Mesenchymal stem cell (in vitro differentiated cells and primary cell): ENCODE measurements around the gene VWA2.

ENCODE experiments used
- DNase-seq: peaks from one replicate; pipeline ENCODE4 v3.0.0-alpha.2; 2013
- H2AFZ ChIP-seq: one replicate; pipeline ENCODE4 v1.6.1; 2013; ENCODE audit warnings: low read depth, mild to moderate bottlenecking, control low read depth, inconsistent platforms, low read length, moderate library complexity
- H2AK5ac ChIP-seq: 2 replicates; pipeline ENCODE4 v1.6.1; 2013; ENCODE audit warnings: low read length, moderate library complexity, mild to moderate bottlenecking, inconsistent platforms; ENCODE audit not compliant: severe bottlenecking
- H2BK120ac ChIP-seq: one replicate; pipeline ENCODE4 v1.6.1; 2013; ENCODE audit warnings: low read depth, mild to moderate bottlenecking, inconsistent platforms, low read length, moderate library complexity
- H2BK12ac ChIP-seq, 2 experiments: one replicate each; pipeline ENCODE4 v1.6.1; 2013; ENCODE audit warnings: inconsistent platforms in 2 of 2, low read length in 2 of 2, mild to moderate bottlenecking in 2 of 2, moderate library complexity in 2 of 2, control low read depth in 1 of 2
- H2BK15ac ChIP-seq: one replicate; pipeline ENCODE4 v1.6.1; 2013; ENCODE audit warnings: mild to moderate bottlenecking, low read depth, inconsistent platforms; ENCODE audit not compliant: poor library complexity, severe bottlenecking
- H2BK5ac ChIP-seq: 2 replicates; pipeline ENCODE4 v1.6.1; 2013; ENCODE audit warnings: low read depth, mild to moderate bottlenecking, low read length, control low read depth, inconsistent platforms; ENCODE audit not compliant: poor library complexity, severe bottlenecking
- H3K14ac ChIP-seq, 2 experiments: one replicate each; pipeline ENCODE4 v1.6.1; 2013; ENCODE audit warnings: inconsistent platforms in 2 of 2, low read length in 2 of 2, control low read depth in 1 of 2, mild to moderate bottlenecking in 1 of 2, moderate library complexity in 1 of 2
- H3K18ac ChIP-seq, 2 experiments: one replicate each; pipeline ENCODE4 v1.6.1; 2013; ENCODE audit warnings: inconsistent platforms in 2 of 2, low read length in 2 of 2, control low read depth in 1 of 2, low read depth in 1 of 2, mild to moderate bottlenecking in 1 of 2
- H3K23ac ChIP-seq, 2 experiments: one replicate each; pipeline ENCODE4 v1.6.1; 2013; ENCODE audit warnings: inconsistent platforms in 2 of 2, low read length in 2 of 2, mild to moderate bottlenecking in 2 of 2, moderate library complexity in 2 of 2, control low read depth in 1 of 2
- H3K27ac ChIP-seq: 2 replicates; pipeline ENCODE4 v1.5.1; 2013; ENCODE audit warnings: mild to moderate bottlenecking, moderate library complexity, low read length, control low read depth, inconsistent platforms; ENCODE audit not compliant: poor library complexity, severe bottlenecking
- H3K27me3 ChIP-seq, 2 experiments: 2 replicates each; pipeline versions ENCODE4 v1.6.1 to v1.7.0; 2013; ENCODE audit warnings: low read length in 2 of 2, mild to moderate bottlenecking in 2 of 2, moderate library complexity in 2 of 2, control low read depth in 1 of 2, inconsistent platforms in 1 of 2; ENCODE audit not compliant: control insufficient read depth in 1 of 2, insufficient read depth in 1 of 2
- H3K36me3 ChIP-seq, 2 experiments: 2 replicates each; pipeline versions ENCODE4 v1.6.1 to v1.7.0; 2013; ENCODE audit warnings: low read length in 2 of 2, control low read depth in 1 of 2, inconsistent platforms in 1 of 2, low read depth in 1 of 2, mild to moderate bottlenecking in 1 of 2; ENCODE audit not compliant: insufficient read depth in 2 of 2, control insufficient read depth in 1 of 2
- H3K4ac ChIP-seq, 2 experiments: one replicate each; pipeline ENCODE4 v1.6.1; 2013; ENCODE audit warnings: inconsistent platforms in 2 of 2, low read length in 2 of 2, mild to moderate bottlenecking in 2 of 2, moderate library complexity in 2 of 2, control low read depth in 1 of 2, low read depth in 1 of 2
- H3K4me1 ChIP-seq: 2 replicates; pipeline ENCODE4 v1.6.1; 2013; ENCODE audit warnings: low read depth, low read length, control low read depth; ENCODE audit not compliant: control insufficient read depth, insufficient read depth
- H3K4me2 ChIP-seq: 2 replicates; pipeline ENCODE4 v1.6.1; 2013; ENCODE audit warnings: low read length, mild to moderate bottlenecking, inconsistent platforms; ENCODE audit not compliant: poor library complexity, severe bottlenecking
- H3K4me3 ChIP-seq, 2 experiments: 2 replicates each; pipeline versions ENCODE4 v1.5.1 to v1.7.0; 2013; ENCODE audit warnings: low read length in 2 of 2, mild to moderate bottlenecking in 2 of 2, control low read depth in 1 of 2, low read depth in 1 of 2; ENCODE audit not compliant: insufficient read depth in 1 of 2
- H3K79me1 ChIP-seq: replicated peaks from 2 replicates; pipeline ENCODE4 v1.6.1; 2013; ENCODE audit warnings: mild to moderate bottlenecking, control low read depth, low read length, inconsistent platforms; ENCODE audit not compliant: poor library complexity, severe bottlenecking
- H3K9ac ChIP-seq: 2 replicates; pipeline ENCODE4 v1.7.0; 2013; ENCODE audit warnings: mild to moderate bottlenecking, low read length, moderate library complexity
- H3K9me3 ChIP-seq: 2 replicates; pipeline ENCODE4 v1.7.0; 2013; ENCODE audit warnings: mild to moderate bottlenecking, low read length; ENCODE audit not compliant: control insufficient read depth
- H4K8ac ChIP-seq: one replicate; pipeline ENCODE4 v1.6.1; 2013; ENCODE audit warnings: inconsistent platforms, mild to moderate bottlenecking, low read length, moderate library complexity
- H4K91ac ChIP-seq: one replicate; pipeline ENCODE4 v1.6.1; 2013; ENCODE audit warnings: mild to moderate bottlenecking, low read length, inconsistent platforms
- WGBS: methylation state at CpG from one replicate; pipeline ENCODE4 v1.1.7; 2013; ENCODE audit warnings: mixed read lengths; 5-methylcytosine and 5-hydroxymethylcytosine counted together

VWA2 gene

DNA sequence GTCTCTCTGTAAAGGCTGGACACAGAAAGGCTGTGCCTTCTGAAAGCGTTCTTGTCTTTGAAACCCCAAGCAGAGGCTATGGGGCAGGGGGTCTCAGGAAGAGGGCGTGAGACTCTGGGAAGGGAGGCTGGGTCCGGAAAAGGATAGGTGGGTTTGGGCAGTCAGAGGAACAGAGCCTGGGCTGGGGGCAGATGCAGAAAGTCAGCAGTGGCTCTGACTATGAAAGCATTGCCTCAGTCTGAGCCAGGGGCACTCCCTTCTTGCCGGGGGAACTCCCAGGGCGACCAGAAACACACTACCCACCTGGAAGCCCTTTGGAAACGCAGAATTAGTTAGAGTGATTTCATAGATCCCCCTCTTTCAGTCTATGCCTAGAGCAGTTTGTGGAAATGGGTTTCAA lies 72.0 kb downstream of the VWA2 start:
- WGBS = 100% methylated on average over 5 of the region's 6 CpGs
- Histone ChIP-seq H3K4me2 (no peak overlapping the region), H3K79me1 (no peaks in the 10 kb centered on the region), H3K27me3 (peaks cover 0 to 64% of the 10 kb centered on the region in 2 experiments), H2BK15ac (no peak overlapping the region), H2AFZ (no peak overlapping the region), H2AK5ac (no peak overlapping the region), H3K4me1 (peaks cover 28% of the 10 kb centered on the region), H3K9me3 (no peaks in the 10 kb centered on the region), H3K27ac (no peak overlapping the region), H2BK120ac (no peak overlapping the region), H2BK12ac (no peak overlapping the region), H4K8ac (no peak overlapping the region), H3K36me3 (peaks cover 0 to 4% of the 10 kb centered on the region in 2 experiments), H3K23ac (no peak overlapping the region), H3K9ac (no peak overlapping the region), H4K91ac (no peak overlapping the region), H3K18ac (no peak overlapping the region), H3K14ac (no peak overlapping the region), H2BK5ac (no peak overlapping the region), H3K4ac (no peak overlapping the region), H3K4me3 (no peak overlapping the region)
- no peak for DNase-seq

- Histone ChIP-seq H2BK120ac (no peak overlapping the region), H3K4ac (no peak overlapping the region), H4K91ac (no peak overlapping the region), H3K27ac (no peak overlapping the region), H4K8ac (no peak overlapping the region), H2AFZ (no peak overlapping the region), H3K4me1 (peaks cover 21% of the 10 kb centered on the region), H3K9ac (no peak overlapping the region), H2AK5ac (no peak overlapping the region), H3K36me3 (peaks cover 0 to 4% of the 10 kb centered on the region in 2 experiments), H3K4me2 (no peak overlapping the region), H3K14ac (peak overlapping the region in 1 of 2 experiments; percentile 6), H3K27me3 (peaks cover 0 to 70% of the 10 kb centered on the region in 2 experiments), H2BK12ac (peak overlapping the region in 1 of 2 experiments; percentile 15), H2BK5ac (no peak overlapping the region), H3K79me1 (no peaks in the 10 kb centered on the region), H3K18ac (peak overlapping the region in 1 of 2 experiments; percentile 59), H3K9me3 (no peaks in the 10 kb centered on the region), H2BK15ac (no peak overlapping the region), H3K4me3 (no peak overlapping the region), H3K23ac (peak overlapping the region in 1 of 2 experiments; percentile 9)
- 87% methylated on average over 13 of the region's 13 CpGs for WGBS
- no peak for DNase-seq
Observed at GRCh38 chr10:114311496-114312209, 72.6 kb downstream of the VWA2 start.

DNA sequence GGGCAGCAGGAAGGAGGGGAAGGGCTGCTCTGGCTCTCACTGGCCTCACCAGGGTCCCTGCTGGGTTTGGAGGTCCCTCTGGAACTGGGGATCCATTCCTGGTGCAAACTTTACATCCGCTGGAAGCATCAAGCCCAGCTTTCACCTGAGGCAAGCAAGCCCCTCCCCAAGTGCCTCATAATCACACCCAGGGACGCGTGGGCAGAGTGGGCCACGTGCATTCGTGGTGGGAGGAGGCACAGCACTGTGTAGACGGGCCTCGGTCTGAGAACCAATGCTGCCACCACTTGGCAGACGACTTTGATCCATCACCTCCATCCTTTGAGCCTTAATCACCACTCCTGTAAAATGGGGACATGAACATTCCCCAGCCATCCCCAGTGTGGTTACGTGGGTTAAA lies 74.1 kb downstream of the VWA2 start:
- Histone ChIP-seq H4K91ac (peak overlapping the region; percentile 12), H2BK15ac (no peak overlapping the region), H3K4ac (no peak overlapping the region), H2BK120ac (no peak overlapping the region), H3K4me3 (no peak overlapping the region), H4K8ac (no peak overlapping the region), H3K23ac (no peak overlapping the region), H3K4me1 (peaks cover 15% of the 10 kb centered on the region), H3K79me1 (no peaks in the 10 kb centered on the region), H3K4me2 (no peak overlapping the region), H2BK5ac (no peak overlapping the region), H3K14ac (no peak overlapping the region), H3K18ac (no peak overlapping the region), H2AK5ac (no peak overlapping the region), H3K27ac (no peak overlapping the region), H3K27me3 (peaks cover 0 to 64% of the 10 kb centered on the region in 2 experiments), H3K9ac (no peak overlapping the region), H2AFZ (no peak overlapping the region), H3K36me3 (peaks cover 0 to 4% of the 10 kb centered on the region in 2 experiments), H3K9me3 (no peaks in the 10 kb centered on the region), H2BK12ac (peak overlapping the region in 1 of 2 experiments; percentile 23)
- no peak for DNase-seq
- 98% methylated on average over 7 of the region's 9 CpGs for WGBS

- no peak overlapping the region for H3K23ac ChIP-seq
- H3K4me1 ChIP-seq = peaks cover 8% of the 10 kb centered on the region
- H2AK5ac ChIP-seq = no peak overlapping the region
- H2BK15ac ChIP-seq = no peak overlapping the region
- H4K8ac ChIP-seq = no peak overlapping the region
- no peak for DNase-seq
- H3K4me2 ChIP-seq = no peak overlapping the region
- no peak overlapping the region for H2BK120ac ChIP-seq
- no peak overlapping the region for H3K18ac ChIP-seq
- H2BK12ac ChIP-seq = no peak overlapping the region
- no peak overlapping the region for H2BK5ac ChIP-seq
- no peak overlapping the region for H3K9ac ChIP-seq
- WGBS = 87% methylated on average over 11 of the region's 11 CpGs
- H3K27me3 ChIP-seq = peaks cover 0 to 57% of the 10 kb centered on the region in 2 experiments
- no peaks in the 10 kb centered on the region for H3K79me1 ChIP-seq
- peaks cover 0 to 4% of the 10 kb centered on the region in 2 experiments for H3K36me3 ChIP-seq
- no peak overlapping the region for H3K4ac ChIP-seq
- H3K9me3 ChIP-seq = no peaks in the 10 kb centered on the region
- no peak overlapping the region for H3K14ac ChIP-seq
- no peak overlapping the region for H2AFZ ChIP-seq
- H3K4me3 ChIP-seq = no peak overlapping the region
- no peak overlapping the region for H4K91ac ChIP-seq
- no peak overlapping the region for H3K27ac ChIP-seq
Observed at GRCh38 chr10:114313866-114314265, 74.8 kb downstream of the VWA2 start.
